CD4-positive, alpha-beta T cell (primary cell): ENCODE results near the gene CD37. TPM values are rescaled to one million over a fixed set of nuclear protein-coding genes. Genes with fewer than 3 reads are reported as not detected.
"Not testable (repeated sequence)": the region's sequence is repeated elsewhere in the genome, so short reads cannot be mapped to it uniquely, and the experiment has no call there.

ENCODE experiments used
- ATAC-seq: fragments of 200-7000 bp; cut with Tn5 transposase; one replicate; pipeline ENCODE4 v1.10.0; 2022; ENCODE audit warnings: mild to moderate bottlenecking; ENCODE audit not compliant: poor library complexity
- CTCF ChIA-PET: fragments of 350-600 bp; sonication (Branson Sonifier 250); formaldehyde crosslinking; loops from one replicate; lab custom pipeline; 2021; ENCODE audit warnings: antibody characterized with exemption, inconsistent platforms; lab: Charles Lee
- POLR2A ChIA-PET: fragments of 350-600 bp; sonication (Branson Sonifier 250); formaldehyde crosslinking; loops from one replicate; lab custom pipeline; 2021; ENCODE audit warnings: antibody characterized with exemption, inconsistent platforms; lab: Charles Lee
- DNase-seq, 14 experiments: peaks; one replicate each; pipeline ENCODE4 v3.0.0-alpha.2; 2013 to 2020; ENCODE audit warnings: mixed read lengths in 2 of 14
- H3K27ac ChIP-seq, 2 donors: one replicate each; pipeline versions ENCODE4 v1.5.1 to v1.7.0; 2013; ENCODE audit warnings: low read length in 2 of 2, low read depth in 1 of 2, mild to moderate bottlenecking in 1 of 2
- H3K27me3 ChIP-seq, 2 experiments: 1 replicate in 1 of 2; 2 replicates in 1 of 2; pipeline versions ENCODE4 v1.6.1 to v1.7.0; 2013; ENCODE audit warnings: low read length in 2 of 2, control low read depth in 1 of 2, mild to moderate bottlenecking in 1 of 2, moderate library complexity in 1 of 2; ENCODE audit not compliant: insufficient read depth in 2 of 2, control insufficient read depth in 1 of 2
- H3K36me3 ChIP-seq: one replicate; pipeline ENCODE4 v1.6.1; 2013; ENCODE audit warnings: low read length, control low read depth; ENCODE audit not compliant: insufficient read depth
- H3K4me1 ChIP-seq: one replicate; pipeline ENCODE4 v1.6.1; 2013; ENCODE audit warnings: low read length, control low read depth; ENCODE audit not compliant: insufficient read depth
- H3K4me3 ChIP-seq: one replicate; pipeline ENCODE4 v1.5.1; 2013; ENCODE audit warnings: mild to moderate bottlenecking, low read length, moderate library complexity
- H3K9me3 ChIP-seq, 2 experiments: 1 replicate in 1 of 2; 2 replicates in 1 of 2; pipeline versions ENCODE4 v1.6.1 to v1.7.0; 2013; ENCODE audit warnings: low read length in 2 of 2, mild to moderate bottlenecking in 2 of 2, control low read depth in 1 of 2, moderate library complexity in 1 of 2; ENCODE audit not compliant: control insufficient read depth in 1 of 2, insufficient read depth in 1 of 2
- H3K27ac Mint-ChIP-seq: one replicate; pipeline ENCODE4 v1.8.0; 2020; ENCODE audit warnings: mixed read lengths
- H3K27me3 Mint-ChIP-seq: one replicate; pipeline ENCODE4 v1.8.0; 2021; ENCODE audit warnings: mixed read lengths
- H3K36me3 Mint-ChIP-seq: one replicate; pipeline ENCODE4 v1.8.0; 2021; ENCODE audit warnings: low read depth, mixed read lengths
- H3K4me1 Mint-ChIP-seq: one replicate; pipeline ENCODE4 v1.8.0; 2021; ENCODE audit warnings: low read depth, mixed read lengths
- H3K4me3 Mint-ChIP-seq: one replicate; pipeline ENCODE4 v1.8.0; 2020; ENCODE audit warnings: mild to moderate bottlenecking, mixed read lengths
- H3K9me3 Mint-ChIP-seq: one replicate; pipeline ENCODE4 v1.8.0; 2020; ENCODE audit warnings: mixed read lengths
- CTCF ChIP-seq: fragments of 200-600 bp; IDR thresholded peaks from one replicate; pipeline ENCODE4 v1.8.0; 2022; ENCODE audit warnings: antibody characterized with exemption, mild to moderate bottlenecking
- intact Hi-C, 2 experiments: fragments of 100-400 bp; cut with DNase I in 1 of 2; cut with micrococcal nuclease in 1 of 2; formaldehyde crosslinking; loops; one replicate each; pipeline versions ENCODE4 v1.15.1 to v1.9.0; 2023 to 2025; cut with DNase I, micrococcal nuclease
- polyA plus RNA-seq, 2 donors: library from polyadenylated mRNA; unstranded; fragments of 120-200 nt; gene quantifications; one replicate each; pipeline ENCODE4 v1.2.1, GENCODE V29; 2013
- total RNA-seq, 174 experiments: library from RNA in 2 of 174; stranded (reverse) in 2 of 174; gene quantifications; one replicate each; pipeline ENCODE4 v1.2.3 and lab custom pipeline; 2021 to 2026

The CD37 gene
- 100 to 1,000 TPM; 329 to 350 TPM for total RNA-seq
- 520 TPM for polyA plus RNA-seq (2013, experiment 1 of 2)
- polyA plus RNA-seq (2013, experiment 2 of 2), result 460 TPM
- 29.0 to 230 (median 116) reads per million in 172 experiments for total RNA-seq (lab: John Stamatoyannopoulos, UW)

- Histone ChIP-seq H3K36me3 (peaks cover 41% of the 10 kb centered on the region), H3K4me1 (peaks cover 90% of the 10 kb centered on the region), H3K4me3 (peak within 1 kb of the TSS; percentile 74), H3K27me3 (no peaks in the 10 kb centered on the region), H3K9me3 (no peaks in the 10 kb centered on the region), H3K27ac (peak within 1 kb of the TSS; percentile 87)
- ChIA-PET CTCF (interaction anchor here (0.8 to 1.0 kb wide), 2 partner anchors 108 to 141 kb away, joined by 3 to 4 read pairs; no protein-coding TSS in a partner anchor), POLR2A (interaction anchor here (0.5 to 1.3 kb wide), 4 partner anchors 9 to 255 kb away, joined by 3 to 5 read pairs (median 4); partner anchors contain the start of genes PIH1D1 and PRR12)
- DNase-seq (peak; percentile 33 to 73 (median 55)), ATAC-seq (peak; percentile 71)
- peak within 1 kb of the TSS; percentile 93 for H3K27ac Mint-ChIP-seq
- peaks cover 69% of the 10 kb centered on the region for H3K36me3 Mint-ChIP-seq
- no peaks in the 10 kb centered on the region for H3K27me3 Mint-ChIP-seq
- peaks cover 85% of the 10 kb centered on the region for H3K4me1 Mint-ChIP-seq
- no peaks in the 10 kb centered on the region for H3K9me3 Mint-ChIP-seq
- intact Hi-C loops, result no loop called here
- peak within 1 kb of the TSS; percentile 97 for H3K4me3 Mint-ChIP-seq
- TF ChIP-seq CTCF, result no peak
Observed at GRCh38 chr19:49335071-49335783, at the start of gene CD37. Gene CD37, plus strand, starts transcription at chr19:49335406. Its CDS starts 135 bp downstream, at chr19:49335541.

- no peak for TF ChIP-seq CTCF
- H3K36me3 Mint-ChIP-seq, result no peaks in the 10 kb centered on the region
- H3K9me3 Mint-ChIP-seq, result no peaks in the 10 kb centered on the region
- H3K27me3 ChIP-seq, result no peaks in the 10 kb centered on the region
- no peak overlapping the region for H3K4me3 ChIP-seq
- no peaks in the 10 kb centered on the region for H3K4me1 ChIP-seq
- H3K4me3 Mint-ChIP-seq, result no peak overlapping the region
- ChIA-PET CTCF (no interaction called here), POLR2A (no interaction called here)
- no peaks in the 10 kb centered on the region for H3K9me3 ChIP-seq
- H3K4me1 Mint-ChIP-seq, result no peaks in the 10 kb centered on the region
- intact Hi-C loops, result loop anchor here in 1 of 2 experiments (10.0 kb wide), 1 partner anchor 112 kb away; no protein-coding TSS in a partner anchor
- H3K27me3 Mint-ChIP-seq, result no peaks in the 10 kb centered on the region
- H3K27ac ChIP-seq, result no peak overlapping the region
- H3K36me3 ChIP-seq, result peaks cover 2% of the 10 kb centered on the region
- DNase-seq (no peak), ATAC-seq (no peak)
- no peak overlapping the region for H3K27ac Mint-ChIP-seq
Observed at GRCh38 chr19:49287141-49287770, 48.0 kb upstream of the CD37 start.

- H3K27me3 ChIP-seq, H3K36me3 ChIP-seq, CTCF ChIA-PET, POLR2A ChIA-PET, H3K4me1 ChIP-seq, H3K9me3 ChIP-seq, H3K27ac ChIP-seq, ATAC-seq, H3K4me3 Mint-ChIP-seq, H3K27ac Mint-ChIP-seq, H3K9me3 Mint-ChIP-seq, H3K36me3 Mint-ChIP-seq, H3K4me3 ChIP-seq, H3K27me3 Mint-ChIP-seq, DNase-seq, H3K4me1 Mint-ChIP-seq: not testable (repeated sequence)
- intact Hi-C loops, result loop anchor here in 1 of 2 experiments (10.0 kb wide), 1 partner anchor 113 kb away; no protein-coding TSS in a partner anchor
Observed at GRCh38 chr19:49288205-49288604, 47.0 kb upstream of the CD37 start.

GRCh38 chr19:49289286-49289685 lies 45.9 kb upstream of the CD37 start:
- DNase-seq, H3K9me3 Mint-ChIP-seq, H3K27me3 ChIP-seq, ATAC-seq, H3K27me3 Mint-ChIP-seq, H3K27ac Mint-ChIP-seq, POLR2A ChIA-PET, H3K4me1 Mint-ChIP-seq, H3K4me3 Mint-ChIP-seq, H3K4me1 ChIP-seq, H3K36me3 ChIP-seq, H3K27ac ChIP-seq, H3K36me3 Mint-ChIP-seq, H3K9me3 ChIP-seq, H3K4me3 ChIP-seq, CTCF ChIA-PET: not testable (repeated sequence)
- intact Hi-C loops, result loop anchor here in 1 of 2 experiments (10.0 kb wide), 1 partner anchor 114 kb away; no protein-coding TSS in a partner anchor
